Suppressor macrophage (primary cell): ENCODE data around the gene TMEM141.
A peak's percentile ranks its signal among the peaks of the same experiment; 100 is the strongest.
"Not testable (repeated sequence)": the region's sequence is repeated elsewhere in the genome, so short reads cannot be mapped to it uniquely, and the experiment has no call there.

Experiments
- DNase-seq, 4 experiments: peaks; one replicate each; pipeline ENCODE4 v3.0.0-alpha.2; 2020 to 2022

The TMEM141 gene

DNA sequence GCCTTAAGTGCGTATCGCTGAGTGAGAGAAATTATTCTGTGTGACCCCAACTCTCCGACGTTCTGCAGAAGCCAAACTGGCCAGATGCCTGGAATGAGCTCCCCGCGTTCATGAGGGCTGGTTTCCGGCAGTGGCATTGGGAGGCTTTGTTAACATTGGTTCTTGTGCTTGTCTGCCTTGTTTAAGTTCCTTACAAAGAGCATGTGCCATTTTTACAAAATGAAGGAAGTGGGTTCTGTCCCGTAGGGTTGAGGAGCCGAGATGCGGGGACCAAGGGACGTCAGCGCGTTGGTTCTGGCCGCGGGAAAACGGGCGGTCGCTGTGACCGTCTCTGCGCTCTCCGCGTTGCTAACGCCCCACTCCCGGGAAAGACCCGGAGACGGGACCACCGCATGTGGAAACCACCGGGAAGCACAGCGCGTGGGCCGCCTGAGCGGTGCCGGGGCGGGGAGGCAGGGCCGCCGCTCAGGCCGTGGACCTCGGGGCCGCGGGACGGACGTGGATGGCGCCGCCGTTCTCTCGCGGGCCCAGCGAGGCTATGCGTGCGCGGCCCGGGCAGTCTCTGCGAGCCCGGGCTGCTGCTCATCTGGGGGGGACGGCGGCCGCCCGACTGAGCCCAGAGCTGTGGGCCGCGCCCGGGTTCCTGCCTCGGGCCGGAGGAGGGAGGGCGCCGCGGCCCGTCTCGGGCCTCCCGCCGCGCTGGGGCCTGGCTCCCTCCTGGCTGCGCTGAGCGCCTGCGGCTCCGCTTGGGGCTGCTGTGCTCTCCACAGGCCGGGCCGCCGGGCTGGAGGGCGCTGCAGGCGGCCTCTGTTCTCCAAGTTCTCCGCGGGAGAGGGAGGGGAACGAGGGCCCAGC is 30.1 kb downstream of the TMEM141 start:
- DNase-seq = peak; percentile 14 to 53 (median 50)

DNA sequence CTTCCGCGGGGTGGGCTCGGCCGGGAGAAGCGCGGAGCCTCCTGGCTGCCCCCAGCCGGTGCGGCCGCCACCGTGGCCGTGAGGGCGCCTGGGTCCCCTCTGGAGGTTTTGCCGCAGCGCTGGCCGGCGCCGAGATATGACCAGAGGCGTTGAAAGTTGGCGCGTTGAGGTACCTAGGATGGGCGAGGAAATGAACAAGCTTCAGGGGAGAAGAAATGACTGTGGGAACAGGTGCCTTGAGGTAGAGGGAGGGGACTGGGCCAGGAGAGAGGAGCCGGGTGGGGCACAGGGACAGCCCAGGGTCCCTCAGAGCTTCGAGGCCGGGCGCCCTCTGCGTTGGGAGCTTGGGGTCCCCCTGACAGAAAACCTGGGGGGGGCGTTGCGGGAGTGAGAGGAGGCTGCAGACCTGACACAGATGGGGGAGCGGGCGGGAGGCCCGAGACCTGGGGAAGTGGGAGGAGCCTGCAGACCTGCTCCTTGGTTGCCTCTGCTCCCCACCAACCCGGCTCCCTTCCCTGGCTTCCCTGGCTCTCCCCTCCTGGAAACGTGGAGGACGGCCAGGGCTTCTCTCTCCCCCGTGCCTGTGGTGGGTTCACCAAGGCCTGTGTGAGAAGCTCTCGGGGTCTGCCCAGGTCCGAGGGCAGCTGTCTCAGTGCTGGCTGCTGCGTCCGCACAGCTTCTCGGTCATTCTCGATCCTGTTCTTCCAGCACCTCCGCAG is 30.8 kb downstream of the TMEM141 start:
- DNase-seq = no peak

DNA sequence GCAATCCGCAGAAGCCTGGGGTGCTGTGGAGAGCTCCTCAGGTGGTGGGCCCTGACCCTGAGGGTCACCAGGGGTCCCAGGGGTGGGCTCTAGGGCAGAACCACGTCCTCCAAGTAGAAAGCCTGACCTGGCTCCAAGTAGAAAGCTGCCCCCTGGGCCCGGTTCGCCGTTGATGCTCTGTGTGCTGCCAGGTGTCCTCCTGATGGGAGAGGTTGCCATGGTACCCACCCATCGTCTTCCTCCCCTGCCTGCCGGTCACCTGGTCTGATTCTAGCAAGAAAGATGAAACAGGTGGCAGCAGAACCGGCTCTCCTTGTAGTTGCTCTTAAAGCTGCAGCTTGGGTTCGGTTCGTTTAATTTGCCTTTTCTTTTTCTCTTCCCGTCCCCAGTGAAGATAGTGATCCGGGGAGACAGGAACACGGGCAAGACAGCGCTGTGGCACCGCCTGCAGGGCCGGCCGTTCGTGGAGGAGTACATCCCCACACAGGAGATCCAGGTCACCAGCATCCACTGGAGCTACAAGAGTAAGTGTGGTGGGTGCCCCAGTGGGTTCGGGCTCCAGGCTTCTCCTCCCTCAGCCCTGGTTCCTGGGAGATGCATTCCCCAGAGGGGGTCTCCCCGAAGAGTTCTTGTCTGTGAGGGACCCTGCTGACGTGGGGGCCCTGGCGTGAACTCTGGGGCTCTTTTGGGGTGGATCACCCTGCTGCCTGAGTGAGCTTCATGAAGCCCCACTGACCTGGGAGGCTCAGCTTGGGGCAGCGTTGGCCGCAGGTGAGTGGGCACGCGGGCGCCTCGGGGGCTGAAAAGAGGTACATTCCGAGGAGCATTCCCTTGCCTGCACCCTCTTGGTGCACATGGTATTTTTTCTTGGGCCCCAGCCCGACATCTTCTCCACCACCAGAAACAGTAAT is 32.2 kb downstream of the TMEM141 start:
- DNase-seq = no peak

DNA sequence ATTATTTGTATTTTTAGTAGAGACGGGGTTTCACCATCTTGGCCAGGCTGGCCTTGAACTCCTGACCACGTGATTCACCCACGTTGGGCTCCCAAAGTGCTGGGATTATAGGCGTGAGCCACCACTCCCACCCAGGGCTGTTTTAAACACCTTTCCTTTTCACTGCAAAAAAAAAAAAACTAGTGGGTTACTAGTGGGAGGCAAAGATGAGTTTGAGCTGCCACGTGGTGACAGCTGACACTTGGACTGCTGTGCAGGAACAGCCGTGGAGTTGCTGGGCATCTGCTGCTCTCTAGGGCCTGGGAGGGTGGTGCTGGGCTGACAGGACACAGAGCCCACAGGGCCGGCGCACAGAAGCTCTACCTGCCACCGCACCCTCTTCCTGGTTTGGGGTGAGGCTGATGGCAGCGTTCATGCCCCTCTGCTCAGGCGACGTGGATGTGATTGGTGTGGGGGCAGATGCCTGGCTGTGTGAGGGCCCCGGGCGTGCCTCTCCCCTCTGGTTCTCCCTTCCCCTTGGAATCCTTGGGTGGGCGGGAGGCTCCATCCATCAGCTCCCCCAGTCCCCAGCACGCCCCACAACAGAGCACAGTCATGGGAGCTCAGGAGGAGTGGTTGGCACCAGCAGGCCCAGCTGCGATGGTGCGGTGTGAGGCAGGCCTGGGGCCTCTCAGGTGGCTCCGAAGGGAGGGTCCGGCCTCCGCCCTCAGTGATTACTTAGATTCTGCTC is 33.5 kb downstream of the TMEM141 start:
- no peak for DNase-seq

DNA sequence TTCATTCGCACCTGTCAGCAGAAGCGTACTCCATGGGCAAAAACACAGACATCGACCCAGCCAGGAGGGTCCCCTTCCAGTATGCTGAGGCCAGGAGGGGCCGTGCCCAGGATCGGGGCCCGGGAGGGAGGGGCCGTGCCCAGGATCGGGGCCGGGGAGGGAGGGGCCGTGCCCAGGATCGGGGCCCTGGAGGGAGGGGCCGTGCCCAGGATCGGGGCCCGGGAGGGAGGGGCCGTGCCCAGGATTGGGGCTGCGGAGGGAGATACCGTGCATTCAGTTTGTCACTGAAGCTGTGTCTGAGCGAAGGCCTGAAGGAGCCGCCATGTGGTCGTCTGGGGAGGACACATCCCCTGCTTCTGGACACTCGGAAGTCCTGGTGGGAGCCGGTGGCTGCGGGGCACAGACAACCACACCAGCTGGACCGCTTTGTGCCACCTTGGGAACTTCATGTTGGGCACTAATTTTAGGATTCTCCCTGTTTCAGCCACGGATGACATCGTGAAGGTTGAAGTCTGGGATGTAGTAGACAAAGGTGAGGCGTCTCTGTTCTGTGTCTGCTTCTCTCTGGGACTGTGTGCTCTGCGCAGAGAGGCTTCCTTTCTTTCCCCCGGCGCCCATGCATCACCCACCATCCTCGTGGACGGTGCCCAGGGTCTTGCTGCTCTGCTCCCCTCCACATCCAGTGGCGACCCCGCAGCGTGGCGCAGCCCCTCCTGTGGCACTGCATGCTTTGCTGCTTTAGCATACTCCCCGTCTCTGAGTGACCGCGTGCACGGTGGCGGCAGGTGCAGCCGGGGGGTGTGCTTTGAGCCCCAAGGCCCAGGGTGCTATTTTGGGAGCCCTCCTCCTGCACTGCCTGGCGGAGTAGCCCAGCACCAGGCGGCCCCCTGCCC is 34.4 kb downstream of the TMEM141 start:
- no peak for DNase-seq

DNA sequence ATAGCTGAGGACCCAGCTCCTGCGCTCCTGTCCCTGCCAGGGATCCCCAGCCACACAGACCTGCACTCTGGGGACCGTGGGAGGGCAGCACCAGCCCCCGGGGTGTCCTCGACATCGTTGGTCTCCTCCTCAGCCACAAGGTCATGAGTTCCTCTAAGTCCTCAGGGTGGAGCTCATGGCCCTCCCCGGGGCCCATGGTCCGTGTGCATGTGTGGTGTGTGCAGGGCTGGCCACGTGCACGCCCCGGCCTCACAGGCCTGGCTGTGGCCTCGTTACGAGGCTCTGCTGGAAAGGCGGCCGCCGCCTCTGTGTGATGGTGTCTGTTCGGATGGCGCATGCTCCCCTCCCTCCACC is 35.0 kb downstream of the TMEM141 start:
- DNase-seq = no peak

DNA sequence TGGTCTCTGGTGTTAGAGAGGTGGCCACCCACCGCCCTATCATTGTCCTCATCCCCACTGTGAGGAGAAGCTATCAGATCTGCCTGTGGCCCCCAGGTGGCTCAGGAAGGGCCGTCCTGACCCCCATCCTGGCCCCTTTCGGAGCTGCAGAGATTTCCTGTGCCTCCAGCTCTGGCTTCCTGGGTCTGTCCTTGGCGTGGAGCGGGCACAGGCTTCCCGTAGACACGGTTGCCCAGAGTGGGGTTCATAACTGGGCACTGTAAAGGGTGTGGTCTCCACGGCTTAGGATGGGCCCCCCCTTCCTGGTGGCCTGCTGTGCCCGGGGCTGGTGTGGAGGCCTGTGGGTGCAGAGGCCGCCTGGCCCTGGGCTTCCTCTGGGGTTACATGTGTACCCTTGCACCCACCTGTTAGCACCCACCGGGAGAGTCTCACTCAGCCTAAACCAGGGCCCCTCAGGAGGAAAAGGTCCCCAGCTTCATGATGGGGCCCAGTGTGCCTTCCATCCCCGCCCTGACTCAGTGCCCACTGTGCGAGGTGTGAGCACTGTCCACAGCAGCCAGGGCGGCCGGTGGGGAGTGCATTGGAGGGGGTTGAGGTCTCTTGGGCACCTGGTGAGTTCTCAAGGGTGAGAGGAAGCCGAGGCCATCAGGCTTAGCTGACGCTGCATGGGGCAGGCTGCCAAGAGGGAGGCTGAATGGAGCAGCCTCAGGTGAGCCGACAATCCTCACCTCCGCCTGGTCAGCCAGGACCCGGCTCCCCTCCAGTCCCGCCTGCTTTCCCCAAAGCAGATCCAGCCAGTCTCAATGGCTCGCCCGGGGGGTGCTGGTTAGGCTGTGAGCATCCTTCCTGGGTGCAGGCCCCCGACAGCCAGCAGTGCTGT is 35.8 kb downstream of the TMEM141 start:
- DNase-seq = no peak

DNA sequence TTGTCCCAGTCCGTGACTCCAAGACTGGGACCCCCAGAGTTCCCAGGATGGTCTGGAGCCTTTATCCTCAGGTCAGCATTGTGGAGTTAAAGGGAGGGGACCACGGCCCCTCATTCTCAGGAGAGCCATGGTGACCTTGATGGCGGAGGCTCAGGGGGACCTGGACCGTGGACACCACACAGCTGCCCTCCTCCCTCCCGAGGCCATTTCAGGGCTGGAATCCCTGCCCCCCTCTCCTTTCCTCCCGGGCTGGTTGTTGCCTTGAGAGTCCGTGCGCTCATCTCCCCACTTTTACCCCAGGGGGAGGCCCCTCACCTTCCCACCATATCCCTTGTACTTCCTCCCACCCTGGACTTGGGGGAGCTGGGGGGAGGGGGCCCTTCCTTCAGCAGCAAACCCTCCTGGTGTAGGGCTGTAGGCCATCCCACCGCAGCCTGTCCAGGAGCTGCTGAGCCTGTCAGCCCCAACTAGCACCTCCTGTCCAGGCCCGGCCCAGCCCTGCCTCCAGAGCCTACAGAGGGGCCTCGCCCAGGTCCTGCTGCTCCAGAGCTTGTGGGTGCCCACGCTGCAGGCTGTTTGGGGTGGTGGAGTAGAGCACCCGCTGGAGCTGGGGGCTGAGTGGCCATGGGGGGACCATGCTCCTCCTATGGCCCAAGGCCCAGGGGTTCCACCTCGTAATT is 36.8 kb downstream of the TMEM141 start:
- DNase-seq = no peak

DNA sequence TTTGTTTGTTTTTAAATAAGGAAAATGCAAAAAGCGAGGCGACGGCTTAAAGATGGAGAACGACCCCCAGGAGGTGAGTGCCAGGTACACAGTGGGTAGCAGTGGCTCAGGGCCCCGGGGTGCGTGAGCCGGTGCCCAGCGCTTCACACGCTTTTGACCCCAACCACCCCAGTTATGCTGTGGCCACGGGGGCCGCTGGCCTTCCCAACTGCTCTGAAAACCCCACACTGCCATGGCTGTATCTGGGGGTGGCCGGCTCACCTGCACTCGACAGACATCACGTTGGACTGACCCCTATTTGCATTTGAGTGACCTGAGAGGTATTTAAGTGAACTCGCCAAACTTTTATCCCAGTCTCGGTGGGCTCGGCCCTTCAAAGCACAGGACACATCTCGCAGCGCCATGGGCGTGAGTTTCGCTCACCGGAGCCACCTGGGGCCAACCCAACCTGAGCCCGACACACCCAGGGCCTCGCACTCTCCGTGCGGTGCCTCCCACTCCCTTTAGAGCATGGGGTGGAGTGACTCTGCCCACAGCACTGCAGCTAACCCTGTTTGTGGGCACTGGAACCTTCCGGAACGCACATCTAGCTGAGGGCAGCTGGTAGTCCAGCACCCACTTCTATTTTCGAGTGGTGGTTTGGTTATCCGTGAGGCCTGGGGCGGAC is 37.5 kb downstream of the TMEM141 start:
- no peak for DNase-seq

DNA sequence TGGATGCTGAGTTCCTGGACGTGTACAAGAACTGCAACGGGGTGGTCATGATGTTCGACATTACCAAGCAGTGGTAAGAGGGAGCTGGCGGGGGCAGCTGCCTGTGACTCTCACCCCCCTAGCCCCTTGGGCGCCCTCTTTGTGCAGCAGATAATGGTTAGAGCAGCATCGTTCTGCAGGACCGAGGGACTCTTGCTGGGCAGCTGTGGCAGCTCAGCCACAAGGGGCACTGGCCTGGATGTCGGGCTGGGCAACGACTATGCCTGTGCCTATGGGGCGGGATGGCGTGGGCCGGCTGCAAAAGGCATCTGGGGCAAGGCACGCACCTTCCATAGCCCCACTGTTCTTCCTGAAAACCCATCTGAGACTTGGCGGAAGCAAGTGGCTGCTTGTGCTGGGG is 38.3 kb downstream of the TMEM141 start:
- DNase-seq = no peak

DNA sequence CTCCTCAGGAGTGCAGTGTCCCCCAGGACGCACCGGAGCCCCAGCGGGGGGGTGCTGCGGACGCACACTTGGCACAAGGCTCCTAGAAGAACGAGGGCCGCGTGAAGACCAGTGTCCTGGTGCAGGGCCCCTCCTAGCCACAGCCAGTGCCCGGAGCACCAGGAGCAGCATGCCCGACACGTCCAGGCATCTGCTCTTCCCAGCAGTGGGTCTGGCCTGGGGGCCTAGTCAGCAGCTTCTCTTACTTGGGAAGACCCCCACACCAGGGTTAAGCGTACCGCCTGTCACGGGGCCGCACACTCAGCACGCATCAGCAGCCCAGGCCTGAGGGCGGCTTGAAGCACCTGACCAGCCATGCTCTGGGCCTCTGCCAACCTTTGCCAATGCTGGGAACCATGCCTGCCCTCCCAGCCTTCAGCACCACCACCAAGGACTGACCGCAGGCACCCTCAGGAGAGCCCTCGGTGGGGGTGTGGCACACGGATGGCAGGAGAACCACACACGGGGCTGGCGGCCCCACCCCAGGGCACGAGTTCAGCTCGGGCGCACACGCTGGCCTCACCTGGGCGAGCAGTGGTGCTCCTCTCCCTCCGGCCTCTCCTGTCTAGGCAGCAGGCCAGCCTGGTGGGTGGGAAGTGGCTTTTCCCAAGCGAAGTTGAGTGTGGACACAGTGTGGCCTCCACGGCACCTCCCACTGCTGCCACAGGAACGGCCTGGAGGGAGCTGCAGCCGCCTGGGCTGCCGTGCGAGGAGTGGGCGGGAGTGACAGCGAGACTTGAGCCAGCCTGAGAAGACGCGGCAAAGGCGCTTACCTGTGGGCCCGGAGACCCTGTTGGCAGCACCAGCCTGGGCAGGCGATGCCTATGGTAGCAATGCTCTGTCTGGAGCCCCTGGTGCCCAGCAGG is 39.1 kb downstream of the TMEM141 start:
- no peak for DNase-seq

DNA sequence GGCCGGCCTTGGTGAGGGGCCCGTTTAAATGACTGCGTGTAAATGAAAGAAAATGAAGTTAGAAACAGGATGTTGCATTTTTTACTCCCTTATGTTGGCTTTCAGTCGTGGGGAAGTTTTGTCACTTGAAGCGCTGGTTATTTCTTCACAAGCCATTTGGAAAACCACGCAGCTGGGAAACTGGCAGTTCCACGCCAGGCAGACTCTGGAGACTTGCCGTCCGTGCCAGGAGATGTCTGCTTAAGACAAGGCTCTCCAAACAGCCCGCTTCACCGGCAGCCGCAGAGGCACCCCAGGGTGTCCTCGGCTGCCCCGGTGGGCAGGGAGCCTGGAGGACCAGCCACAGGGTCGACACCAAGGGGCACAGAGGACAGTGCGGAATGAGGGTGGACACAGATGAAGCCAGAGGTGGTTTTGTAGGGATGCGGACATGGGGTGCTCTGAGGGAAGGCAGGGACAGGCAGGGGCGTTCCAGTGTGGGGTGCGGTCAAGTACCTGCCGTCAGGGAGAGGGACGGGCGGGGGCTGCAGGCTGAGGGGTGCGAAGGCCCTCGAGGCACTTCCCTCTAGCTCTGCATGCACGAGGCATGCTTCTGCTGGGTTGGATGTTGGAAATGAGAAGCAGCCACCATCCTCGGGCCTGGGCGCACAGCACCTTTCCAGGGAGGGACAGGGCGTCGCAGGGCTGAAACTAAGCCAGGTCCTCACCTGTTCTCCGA is 40.0 kb downstream of the TMEM141 start:
- no peak for DNase-seq

DNA sequence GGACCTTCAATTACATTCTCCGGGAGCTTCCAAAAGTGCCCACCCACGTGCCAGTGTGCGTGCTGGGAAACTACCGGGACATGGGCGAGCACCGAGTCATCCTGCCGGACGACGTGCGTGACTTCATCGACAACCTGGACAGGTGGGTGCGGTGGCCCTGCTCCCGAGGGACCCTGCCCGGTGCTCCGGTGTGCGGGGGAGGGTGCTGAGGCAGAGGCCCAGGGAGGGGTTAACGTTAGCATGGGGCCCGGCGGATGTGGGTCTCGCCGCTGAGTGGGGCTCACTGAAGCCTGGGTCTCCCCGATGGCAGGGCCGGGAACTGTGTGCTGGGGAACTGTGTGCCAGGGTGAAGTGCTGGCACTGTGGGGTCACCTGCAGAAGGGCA is 40.6 kb downstream of the TMEM141 start:
- DNase-seq = no peak

DNA sequence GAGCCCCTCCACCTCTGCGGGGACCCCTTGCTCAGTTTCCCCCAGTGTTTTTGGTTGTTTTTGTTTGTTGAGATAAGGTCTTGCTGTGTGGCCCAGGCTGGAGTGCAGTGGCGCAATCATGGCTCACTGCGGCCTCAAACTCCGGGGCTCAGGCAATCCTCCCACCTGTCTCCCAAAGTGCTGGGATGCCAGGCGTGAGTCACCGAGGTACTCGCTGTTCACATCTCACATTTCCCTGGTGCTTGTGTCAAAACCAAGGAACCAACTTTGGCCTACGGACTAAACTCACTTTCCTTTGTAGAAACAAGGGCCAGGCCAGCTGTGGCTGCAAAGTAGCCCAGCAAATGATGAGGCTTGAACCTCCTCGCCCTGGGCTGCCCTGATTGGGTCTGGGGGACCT is 41.4 kb downstream of the TMEM141 start:
- no peak for DNase-seq

DNA sequence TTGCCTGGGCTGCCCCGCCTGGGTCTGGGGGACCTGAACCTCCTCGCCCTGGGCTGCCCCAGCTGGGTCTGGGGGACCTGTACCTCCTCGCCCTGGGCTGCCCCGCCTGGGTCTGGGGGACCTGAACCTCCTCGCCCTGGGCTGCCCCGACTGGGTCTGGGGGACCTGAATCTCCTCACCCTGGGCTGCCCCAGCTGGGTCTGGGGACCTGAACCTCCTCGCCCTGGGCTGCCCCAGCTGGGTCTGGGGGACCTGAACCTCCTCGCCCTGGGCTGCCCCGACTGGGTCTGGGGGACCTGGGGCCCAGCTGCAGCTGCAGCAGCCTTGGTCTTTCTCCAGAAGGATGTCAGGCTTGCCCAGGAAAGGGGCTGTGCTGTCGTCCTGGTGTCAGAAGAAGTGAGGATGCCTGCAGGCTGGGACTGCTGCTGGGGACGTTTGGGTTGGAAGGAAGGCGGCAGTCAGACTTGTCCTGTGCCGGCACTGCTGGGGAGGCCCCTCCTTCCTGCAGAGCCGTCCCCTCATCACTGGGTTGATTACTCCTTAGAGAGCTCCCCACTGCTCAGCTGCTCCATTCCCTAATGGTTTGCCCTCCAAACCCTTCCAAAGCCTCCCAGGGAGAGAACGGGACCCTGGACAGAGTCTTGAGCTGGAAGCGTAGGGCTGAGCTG is 42.4 kb downstream of the TMEM141 start:
- DNase-seq = not testable (repeated sequence)

DNA sequence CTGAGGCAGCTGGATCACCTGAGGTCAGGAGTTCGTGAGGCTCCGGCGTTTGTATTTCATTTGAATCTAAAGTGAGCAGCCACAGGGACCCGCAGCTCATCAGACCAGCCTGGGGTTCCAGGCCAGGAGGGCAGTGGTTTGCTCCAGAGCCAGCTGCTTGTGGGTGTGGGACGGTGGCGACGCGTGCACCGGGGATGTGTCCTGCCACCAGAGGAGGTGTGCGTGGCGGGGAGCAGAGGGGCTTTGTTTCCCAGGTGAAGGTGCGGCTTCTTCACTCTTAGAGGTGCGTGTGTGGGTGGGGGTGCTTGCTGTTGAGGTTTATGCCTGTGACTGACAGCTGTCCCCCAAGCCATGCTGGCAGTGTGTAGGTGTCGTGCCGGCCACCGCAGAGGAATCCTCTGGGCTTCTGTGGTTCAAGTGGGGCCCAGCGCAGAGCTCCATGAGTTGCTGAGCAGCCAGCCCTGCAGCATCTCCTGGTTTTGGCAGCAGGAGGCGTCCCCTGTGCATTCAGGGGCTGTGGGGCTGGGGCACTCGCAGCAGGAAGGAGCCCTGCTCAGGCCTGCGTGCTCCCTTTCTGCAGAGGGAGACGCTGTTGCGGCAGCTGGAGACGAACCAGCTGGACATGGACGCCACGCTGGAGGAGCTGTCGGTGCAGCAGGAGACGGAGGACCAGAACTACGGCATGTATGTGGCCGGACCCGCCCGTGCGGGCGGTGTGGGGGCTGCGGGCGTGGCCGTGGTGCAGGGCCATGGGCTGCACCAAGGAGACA is 44.2 kb downstream of the TMEM141 start:
- DNase-seq = no peak
